K562 (cell line): ENCODE results near the gene SND1. TPM values are rescaled to one million over a fixed set of nuclear protein-coding genes. Genes with fewer than 3 reads are reported as not detected.
A peak's percentile ranks its signal among the peaks of the same experiment; 100 is the strongest.

Experiments used
- FOXP4 ChIP-seq: sonication (generic); formaldehyde crosslinking; IDR thresholded peaks from 2 replicates; pipeline ENCODE4 v1.8.0; 2022; ENCODE audit warnings: mild to moderate bottlenecking, missing genetic modification reagents, borderline replicate concordance
- MNT ChIP-seq, 2 experiments: fragments of 450-650 bp; conservative IDR thresholded peaks; 2 replicates each; pipeline ENCODE4 v1.6.1; 2017; ENCODE audit warnings: mild to moderate bottlenecking in 2 of 2, moderate library complexity in 2 of 2
- NCOA4 ChIP-seq: fragments of 450-650 bp; IDR thresholded peaks from 2 replicates; pipeline ENCODE4 v1.6.1; 2018; ENCODE audit warnings: mild to moderate bottlenecking; ENCODE audit not compliant: partially characterized antibody
- NR0B1 ChIP-seq: fragments of 450-650 bp; IDR thresholded peaks from one replicate; pipeline ENCODE4 v1.6.1; 2018; ENCODE audit warnings: mild to moderate bottlenecking, moderate library complexity; ENCODE audit not compliant: partially characterized antibody
- PTTG1 ChIP-seq: fragments of 450-650 bp; IDR thresholded peaks from 2 replicates; pipeline ENCODE4 v1.6.1; 2016; ENCODE audit warnings: low read depth, mild to moderate bottlenecking, missing genetic modification characterization, missing compliant biosample characterization
- ZBTB33 ChIP-seq: sonication (generic); formaldehyde crosslinking; IDR thresholded peaks from 2 replicates; pipeline ENCODE4 v1.8.1; 2023; ENCODE audit warnings: mild to moderate bottlenecking, missing genetic modification reagents
- ZNF232 ChIP-seq: sonication (generic); formaldehyde crosslinking; IDR thresholded peaks from 2 replicates; pipeline ENCODE4 v1.8.0; 2022; ENCODE audit warnings: mild to moderate bottlenecking, missing genetic modification reagents
- ZNF282 ChIP-seq: sonication (generic); formaldehyde crosslinking; IDR thresholded peaks from 2 replicates; pipeline ENCODE4 v1.8.1; 2023; ENCODE audit warnings: missing genetic modification reagents
- ZNF324 ChIP-seq: fragments of 250-450 bp; sonication (Bioruptor Pico); IDR thresholded peaks from 2 replicates; pipeline ENCODE4 v1.4.0; 2020; ENCODE audit warnings: mild to moderate bottlenecking
- ZNF407 ChIP-seq: fragments of 450-650 bp; IDR thresholded peaks from 2 replicates; pipeline ENCODE4 v1.6.1; 2016; ENCODE audit warnings: low read depth
- polyA plus RNA-seq, 8 experiments: library from polyadenylated mRNA; depleted of rRNA in 4 of 8; stranded (reverse) in 5 of 8; unstranded in 3 of 8; fragments of >200 nt; fragmentation: Nextera tagmentation in 2 of 8; fragmentation: Illumina TruSeq in 1 of 8; extraction: Ambion mirVana in 2 of 8; extraction: Trizol in 1 of 8; gene quantifications; 2 replicates each; pipeline versions ENCODE4 v1.2.1 to v1.2.3, GENCODE V29; 2011 to 2014; ENCODE audit warnings: inconsistent platforms in 1 of 8, missing spikeins in 1 of 8
- total RNA-seq, 7 experiments: library from RNA; depleted of rRNA in 6 of 7; stranded (reverse); fragments of >200 nt in 6 of 7; fragmentation: Illumina TruSeq in 2 of 7; extraction: Trizol in 2 of 7; gene quantifications; 2 replicates each; pipeline versions ENCODE4 v1.2.1 to v1.2.3, GENCODE V29; 2011 to 2021; ENCODE audit warnings: low replicate concordance in 1 of 7

Gene SND1
- total and polyA plus RNA-seq, 9 of the 15 experiments (the other 6 are each of a cell fraction or from before 2014, with no cell fraction given) = 46.5 to 307 (median 191) TPM

- TF ChIP-seq ZNF407 (no peak), PTTG1 (no peak), ZNF232 (no peak), NR0B1 (no peak), ZBTB33 (no peak), MNT (conservative IDR thresholded peaks at IDR 0.05) (peak in 1 of 2 experiments; percentile 27; a peak in 2 of 4 replicates), FOXP4 (no peak; the same call in 1 of the 2 replicates), NCOA4 (no peak), ZNF324 (CRISPR knock-in tag) (no peak), ZNF282 (CRISPR knock-in tag) (no peak)
Measured at GRCh38 chr7:127838816-127839415, 186.9 kb downstream of the SND1 start (continued).
